K562 (cell line): ENCODE data around the gene ZNF77. TPM values are rescaled to one million over a fixed set of nuclear protein-coding genes. Genes with fewer than 3 reads are reported as not detected.

Source experiments
- ARNT ChIP-seq, 2 experiments: fragments of 450-650 bp; IDR thresholded peaks; 2 replicates each; pipeline ENCODE4 v1.6.1; 2016; ENCODE audit warnings: mild to moderate bottlenecking in 1 of 2
- BMI1 ChIP-seq: fragments of 150-350 bp; IDR thresholded peaks from 2 replicates; pipeline ENCODE4 v1.6.1; 2014; ENCODE audit warnings: low read length
- ETV5 ChIP-seq: sonication (generic); formaldehyde crosslinking; IDR thresholded peaks from 2 replicates; pipeline ENCODE4 v1.4.0; 2020; ENCODE audit warnings: low read depth, mild to moderate bottlenecking, missing genetic modification reagents
- GATAD2A ChIP-seq: fragments of 450-650 bp; IDR thresholded peaks from 2 replicates; pipeline ENCODE4 v1.6.1; 2017
- PCBP2 ChIP-seq: fragments of 200-400 bp; formaldehyde crosslinking; IDR thresholded peaks from 2 replicates; pipeline ENCODE4 v1.6.1; 2018; ENCODE audit warnings: low read length, low read depth, mild to moderate bottlenecking, moderate library complexity; ENCODE audit not compliant: poor library complexity, severe bottlenecking
- POLR2AphosphoS2 ChIP-seq: IDR thresholded peaks from 2 replicates; pipeline ENCODE4 v1.6.1; 2012; ENCODE audit warnings: low read length, improper control_type of control experiment
- RCOR1 ChIP-seq, 2 experiments: IDR thresholded peaks; 2 replicates each; pipeline ENCODE4 v1.6.1; 2012; ENCODE audit warnings: low read depth in 2 of 2, low read length in 2 of 2, borderline replicate concordance in 1 of 2, improper control_type of control experiment in 1 of 2
- SMAD2 ChIP-seq: fragments of 150-350 bp; IDR thresholded peaks from 2 replicates; pipeline ENCODE4 v1.6.1; 2014; ENCODE audit warnings: low read depth, mild to moderate bottlenecking, low read length
- TAF7 ChIP-seq: fragments of 450-650 bp; IDR thresholded peaks from 2 replicates; pipeline ENCODE4 v1.6.1; 2016; ENCODE audit warnings: missing genetic modification characterization, missing compliant biosample characterization
- polyA plus RNA-seq, 8 experiments: library from polyadenylated mRNA; depleted of rRNA in 4 of 8; stranded (reverse) in 5 of 8; unstranded in 3 of 8; fragments of >200 nt; fragmentation: Nextera tagmentation in 2 of 8; fragmentation: Illumina TruSeq in 1 of 8; extraction: Ambion mirVana in 2 of 8; extraction: Trizol in 1 of 8; gene quantifications; 2 replicates each; pipeline versions ENCODE4 v1.2.1 to v1.2.3, GENCODE V29; 2011 to 2014; ENCODE audit warnings: inconsistent platforms in 1 of 8, missing spikeins in 1 of 8
- total RNA-seq, 7 experiments: library from RNA; depleted of rRNA in 6 of 7; stranded (reverse); fragments of >200 nt in 6 of 7; fragmentation: Illumina TruSeq in 2 of 7; extraction: Trizol in 2 of 7; gene quantifications; 2 replicates each; pipeline versions ENCODE4 v1.2.1 to v1.2.3, GENCODE V29; 2011 to 2021; ENCODE audit warnings: low replicate concordance in 1 of 7
- TF ChIP-seq, protein P1 (sequence below): sonication (generic); formaldehyde crosslinking; IDR thresholded peaks from 2 replicates; pipeline ENCODE4 v1.8.1; 2023; ENCODE audit warnings: mild to moderate bottlenecking, missing genetic modification reagents, moderate library complexity
- TF ChIP-seq, protein P2 (sequence below): fragments of 250-450 bp; sonication (Bioruptor Pico); IDR thresholded peaks from 2 replicates; pipeline ENCODE4 v1.5.0; 2020; ENCODE audit warnings: mild to moderate bottlenecking, borderline replicate concordance
- TF ChIP-seq, protein P3 (sequence below): fragments of 450-650 bp; conservative IDR thresholded peaks from 2 replicates; pipeline ENCODE4 v1.6.1; 2016; ENCODE audit warnings: missing genetic modification characterization, low read depth, mild to moderate bottlenecking, missing compliant biosample characterization, moderate library complexity
- TF ChIP-seq, protein P4 (sequence below), 2 experiments: fragments of 200-800 bp in 1 of 2; sonication (Bioruptor generic) in 1 of 2; sonication (generic) in 1 of 2; formaldehyde crosslinking in 1 of 2; IDR thresholded peaks in 1 of 2; conservative IDR thresholded peaks in 1 of 2; 2 replicates each; pipeline versions ENCODE4 v1.5.0 to v1.6.1; 2016 to 2020; ENCODE audit warnings: missing compliant biosample characterization in 1 of 2, missing genetic modification characterization in 1 of 2, missing genetic modification reagents in 1 of 2

The ZNF77 gene
- total and polyA plus RNA-seq, 9 of the 15 experiments (the other 6 are each of a cell fraction or from before 2014, with no cell fraction given): 4.3 to 14.5 (median 7.7) TPM

DNA sequence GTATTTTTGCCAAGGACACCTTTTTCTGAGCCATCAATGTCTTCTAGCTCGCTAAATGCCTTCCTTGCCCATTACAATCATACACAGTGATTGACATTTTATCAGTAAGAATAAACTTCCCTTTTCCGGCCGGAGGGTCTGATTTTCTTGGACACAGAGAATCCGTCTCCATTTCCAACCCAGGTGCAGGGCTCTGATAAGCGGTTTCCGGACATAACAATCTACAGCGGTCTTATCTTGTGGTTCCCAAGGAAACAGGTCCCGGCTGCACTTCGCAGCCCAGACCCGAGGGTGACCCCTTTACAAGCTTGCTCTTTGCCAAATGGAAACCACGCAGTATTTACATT lies 5.1 kb upstream of the ZNF77 start (continued):
- TF ChIP-seq RCOR1 (IDR thresholded peaks at IDR 0.05; ENCODE audit: borderline replicate concordance in 1 of 2, low read depth in 2 of 2, low read length in 2 of 2) (peak; percentile 100), SMAD2 (no peak), PCBP2 (no peak), ARNT (IDR thresholded peaks at IDR 0.05) (peak; percentile 90 to 91; a peak in 2 of 4 replicates), POLR2AphosphoS2 (0 out of 2 replicates have a peak, but pooled peaks have one; percentile 35), GATAD2A (no peak; the same call in 1 of the 2 replicates), TAF7 (tag) (no peak), ETV5 (CRISPR knock-in tag) (peak; percentile 99), BMI1 (peak; percentile 54; the same call in 1 of the 2 replicates)
- TF ChIP-seq, protein P1, sequence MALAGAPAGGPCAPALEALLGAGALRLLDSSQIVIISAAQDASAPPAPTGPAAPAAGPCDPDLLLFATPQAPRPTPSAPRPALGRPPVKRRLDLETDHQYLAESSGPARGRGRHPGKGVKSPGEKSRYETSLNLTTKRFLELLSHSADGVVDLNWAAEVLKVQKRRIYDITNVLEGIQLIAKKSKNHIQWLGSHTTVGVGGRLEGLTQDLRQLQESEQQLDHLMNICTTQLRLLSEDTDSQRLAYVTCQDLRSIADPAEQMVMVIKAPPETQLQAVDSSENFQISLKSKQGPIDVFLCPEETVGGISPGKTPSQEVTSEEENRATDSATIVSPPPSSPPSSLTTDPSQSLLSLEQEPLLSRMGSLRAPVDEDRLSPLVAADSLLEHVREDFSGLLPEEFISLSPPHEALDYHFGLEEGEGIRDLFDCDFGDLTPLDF (CRISPR knock-in tag): no peak
- TF ChIP-seq, protein P2, sequence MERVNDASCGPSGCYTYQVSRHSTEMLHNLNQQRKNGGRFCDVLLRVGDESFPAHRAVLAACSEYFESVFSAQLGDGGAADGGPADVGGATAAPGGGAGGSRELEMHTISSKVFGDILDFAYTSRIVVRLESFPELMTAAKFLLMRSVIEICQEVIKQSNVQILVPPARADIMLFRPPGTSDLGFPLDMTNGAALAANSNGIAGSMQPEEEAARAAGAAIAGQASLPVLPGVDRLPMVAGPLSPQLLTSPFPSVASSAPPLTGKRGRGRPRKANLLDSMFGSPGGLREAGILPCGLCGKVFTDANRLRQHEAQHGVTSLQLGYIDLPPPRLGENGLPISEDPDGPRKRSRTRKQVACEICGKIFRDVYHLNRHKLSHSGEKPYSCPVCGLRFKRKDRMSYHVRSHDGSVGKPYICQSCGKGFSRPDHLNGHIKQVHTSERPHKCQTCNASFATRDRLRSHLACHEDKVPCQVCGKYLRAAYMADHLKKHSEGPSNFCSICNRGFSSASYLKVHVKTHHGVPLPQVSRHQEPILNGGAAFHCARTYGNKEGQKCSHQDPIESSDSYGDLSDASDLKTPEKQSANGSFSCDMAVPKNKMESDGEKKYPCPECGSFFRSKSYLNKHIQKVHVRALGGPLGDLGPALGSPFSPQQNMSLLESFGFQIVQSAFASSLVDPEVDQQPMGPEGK (CRISPR knock-in tag): no peak
- TF ChIP-seq, protein P3, sequence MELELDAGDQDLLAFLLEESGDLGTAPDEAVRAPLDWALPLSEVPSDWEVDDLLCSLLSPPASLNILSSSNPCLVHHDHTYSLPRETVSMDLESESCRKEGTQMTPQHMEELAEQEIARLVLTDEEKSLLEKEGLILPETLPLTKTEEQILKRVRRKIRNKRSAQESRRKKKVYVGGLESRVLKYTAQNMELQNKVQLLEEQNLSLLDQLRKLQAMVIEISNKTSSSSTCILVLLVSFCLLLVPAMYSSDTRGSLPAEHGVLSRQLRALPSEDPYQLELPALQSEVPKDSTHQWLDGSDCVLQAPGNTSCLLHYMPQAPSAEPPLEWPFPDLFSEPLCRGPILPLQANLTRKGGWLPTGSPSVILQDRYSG (tag): 0 out of 2 replicates have a peak, but pooled peaks have one; percentile 46
- TF ChIP-seq, protein P4, sequence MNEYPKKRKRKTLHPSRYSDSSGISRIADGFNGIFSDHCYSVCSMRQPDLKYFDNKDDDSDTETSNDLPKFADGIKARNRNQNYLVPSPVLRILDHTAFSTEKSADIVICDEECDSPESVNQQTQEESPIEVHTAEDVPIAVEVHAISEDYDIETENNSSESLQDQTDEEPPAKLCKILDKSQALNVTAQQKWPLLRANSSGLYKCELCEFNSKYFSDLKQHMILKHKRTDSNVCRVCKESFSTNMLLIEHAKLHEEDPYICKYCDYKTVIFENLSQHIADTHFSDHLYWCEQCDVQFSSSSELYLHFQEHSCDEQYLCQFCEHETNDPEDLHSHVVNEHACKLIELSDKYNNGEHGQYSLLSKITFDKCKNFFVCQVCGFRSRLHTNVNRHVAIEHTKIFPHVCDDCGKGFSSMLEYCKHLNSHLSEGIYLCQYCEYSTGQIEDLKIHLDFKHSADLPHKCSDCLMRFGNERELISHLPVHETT (CRISPR knock-in tag; conservative IDR thresholded peaks at IDR 0.05 in 1 of 2, IDR thresholded peaks at IDR 0.05 in 1 of 2): peak in 1 of 2 experiments; percentile 94; a peak in 2 of 4 replicates
